Activated CD8-positive, alpha-beta T cell treated with anti-CD3 and anti-CD28 coated beads, Interleukin-2, amount 10 ng/mL, durations not matched to agents 7 days and 5 days (primary cell): ENCODE results near the gene BCHE. TPM values are rescaled to one million over a fixed set of nuclear protein-coding genes. Genes with fewer than 3 reads are reported as not detected.

ENCODE experiments used
- ATAC-seq: fragments of 150-1000 bp; cut with Tn5 transposase; one replicate; pipeline ENCODE4 v1.10.0; 2021; ENCODE audit warnings: moderate library complexity
- CTCF ChIA-PET: fragments of 350-600 bp; sonication (Branson Sonifier 250); formaldehyde crosslinking; loops from one replicate; lab custom pipeline; 2021; ENCODE audit warnings: antibody characterized with exemption; lab: Charles Lee
- POLR2A ChIA-PET: fragments of 350-600 bp; sonication (Branson Sonifier 250); formaldehyde crosslinking; loops from one replicate; lab custom pipeline; 2021; ENCODE audit warnings: antibody characterized with exemption; lab: Charles Lee
- DNase-seq: peaks from one replicate; pipeline ENCODE4 v3.0.0-alpha.2; 2020
- H3K27ac Mint-ChIP-seq: one replicate; pipeline ENCODE4 v1.8.0; 2021; ENCODE audit warnings: mild to moderate bottlenecking, mixed read lengths
- H3K27me3 Mint-ChIP-seq: one replicate; pipeline ENCODE4 v1.8.0; 2021; ENCODE audit warnings: low read depth, mixed read lengths
- H3K36me3 Mint-ChIP-seq: one replicate; pipeline ENCODE4 v1.8.0; 2021; ENCODE audit warnings: low read depth, mixed read lengths
- H3K4me1 Mint-ChIP-seq: one replicate; pipeline ENCODE4 v1.8.0; 2021; ENCODE audit warnings: low read depth, mixed read lengths
- H3K4me3 Mint-ChIP-seq: one replicate; pipeline ENCODE4 v1.8.0; 2021; ENCODE audit warnings: mild to moderate bottlenecking, mixed read lengths
- H3K9me3 Mint-ChIP-seq: one replicate; pipeline ENCODE4 v1.8.0; 2022; ENCODE audit warnings: mixed read lengths; ENCODE audit not compliant: insufficient read depth
- total RNA-seq, 2 experiments: library from RNA; stranded (reverse); gene quantifications; one replicate each; pipeline ENCODE4 v1.2.3, GENCODE V29; 2021

The BCHE gene
- not detected for total RNA-seq

DNA sequence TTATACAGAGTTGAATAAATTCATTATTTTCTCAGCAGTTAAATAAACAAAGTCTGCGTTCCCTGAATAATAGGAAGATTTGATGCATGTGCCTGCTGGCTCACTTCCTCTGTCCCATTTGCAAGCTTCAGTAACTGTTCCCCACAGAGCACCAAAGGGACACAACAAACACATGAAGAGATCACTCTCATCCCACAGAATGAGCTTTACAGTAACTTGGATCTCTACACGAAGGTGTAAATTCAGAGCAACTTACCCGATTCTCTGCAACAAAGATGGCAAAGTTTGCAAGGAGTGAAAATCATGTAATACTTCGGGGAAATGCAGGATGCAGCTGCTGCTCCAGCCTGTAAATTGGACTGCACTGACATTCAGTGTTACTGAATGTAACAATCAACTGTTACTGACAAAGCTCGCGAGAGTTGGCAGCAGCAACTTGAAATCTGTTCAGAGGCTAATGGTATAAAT, at the start of gene BCHE:
Gene BCHE, minus strand, starts transcription at position 366 of the 468 bp plus-strand sequence. CDS start 6,390 bp downstream, outside the sequence.
- no peak for DNase-seq

DNA sequence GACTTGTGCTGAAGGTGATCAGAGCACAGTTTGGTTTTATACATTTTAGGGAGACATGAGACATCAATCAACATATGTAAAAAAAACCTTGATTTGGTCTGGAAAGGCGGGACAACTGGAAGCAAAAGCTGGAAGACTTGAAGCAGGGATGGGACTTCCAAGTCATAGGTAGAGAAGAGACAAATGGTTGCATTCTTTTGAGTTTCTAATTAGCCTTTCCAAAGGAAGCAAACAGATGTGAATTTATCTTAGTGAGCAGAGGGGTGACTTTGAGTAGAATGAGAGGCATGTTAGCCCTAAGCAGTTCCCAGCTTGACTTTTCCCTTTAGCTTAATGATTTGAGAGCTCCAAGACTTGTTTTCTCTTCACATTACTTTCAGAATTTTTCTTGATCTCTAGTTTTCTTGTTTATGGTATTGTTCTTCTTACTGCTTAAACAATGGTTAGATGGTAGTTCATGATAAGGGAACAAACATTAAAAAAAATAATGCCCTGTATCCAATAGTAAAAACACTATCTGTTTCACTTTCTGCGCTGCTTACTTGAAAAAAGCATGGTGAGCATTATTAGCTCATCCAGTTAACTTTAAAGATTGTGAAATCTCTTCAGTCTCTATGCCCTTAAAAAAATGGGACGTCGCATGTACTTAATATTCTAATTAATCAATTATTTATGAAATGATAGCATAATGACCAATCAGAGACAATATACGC, 48.5 kb upstream of the BCHE start:
- no peak for ATAC-seq
- Mint-ChIP-seq H3K36me3 (no peaks in the 10 kb centered on the region), H3K27ac (no peak overlapping the region), H3K27me3 (no peaks in the 10 kb centered on the region), H3K4me3 (no peak overlapping the region), H3K4me1 (no peaks in the 10 kb centered on the region), H3K9me3 (no peaks in the 10 kb centered on the region)
- ChIA-PET POLR2A (no interaction called here), CTCF (no interaction called here)
- no peak for DNase-seq

More for the DNA sequence above, at the start of gene BCHE:
- POLR2A ChIA-PET = no interaction called here
- Mint-ChIP-seq H3K4me3 (no peak within 1 kb of the TSS), H3K27ac (no peak within 1 kb of the TSS), H3K36me3 (no peaks in the 10 kb centered on the region), H3K4me1 (no peaks in the 10 kb centered on the region), H3K9me3 (no peaks in the 10 kb centered on the region), H3K27me3 (no peaks in the 10 kb centered on the region)
- CTCF ChIA-PET = no interaction called here
- no peak for ATAC-seq

DNA sequence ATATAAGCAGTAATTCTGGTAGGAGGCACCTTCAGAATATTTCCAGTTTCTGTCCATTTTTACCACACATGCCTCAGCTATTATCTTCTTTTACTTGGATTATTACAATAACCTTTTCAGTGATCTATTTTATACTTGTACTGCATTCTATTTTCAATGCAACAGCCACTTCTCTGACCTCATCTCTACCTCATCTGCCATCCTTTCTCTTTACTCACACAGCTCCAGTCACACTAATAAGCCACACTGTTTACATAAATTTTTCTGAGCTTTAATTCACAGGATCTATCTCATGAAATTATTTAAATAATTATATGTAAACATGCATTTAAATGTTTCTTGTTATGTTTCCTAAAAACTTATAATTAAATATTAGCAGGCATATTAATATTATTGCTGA, 47.3 kb upstream of the BCHE start:
- ChIA-PET CTCF (no interaction called here), POLR2A (no interaction called here)
- Mint-ChIP-seq H3K27ac (no peak overlapping the region), H3K4me3 (no peak overlapping the region), H3K9me3 (peaks cover under 1% of the 10 kb centered on the region), H3K36me3 (no peaks in the 10 kb centered on the region), H3K27me3 (no peaks in the 10 kb centered on the region), H3K4me1 (no peaks in the 10 kb centered on the region)
- DNase-seq = no peak
- ATAC-seq = no peak

DNA sequence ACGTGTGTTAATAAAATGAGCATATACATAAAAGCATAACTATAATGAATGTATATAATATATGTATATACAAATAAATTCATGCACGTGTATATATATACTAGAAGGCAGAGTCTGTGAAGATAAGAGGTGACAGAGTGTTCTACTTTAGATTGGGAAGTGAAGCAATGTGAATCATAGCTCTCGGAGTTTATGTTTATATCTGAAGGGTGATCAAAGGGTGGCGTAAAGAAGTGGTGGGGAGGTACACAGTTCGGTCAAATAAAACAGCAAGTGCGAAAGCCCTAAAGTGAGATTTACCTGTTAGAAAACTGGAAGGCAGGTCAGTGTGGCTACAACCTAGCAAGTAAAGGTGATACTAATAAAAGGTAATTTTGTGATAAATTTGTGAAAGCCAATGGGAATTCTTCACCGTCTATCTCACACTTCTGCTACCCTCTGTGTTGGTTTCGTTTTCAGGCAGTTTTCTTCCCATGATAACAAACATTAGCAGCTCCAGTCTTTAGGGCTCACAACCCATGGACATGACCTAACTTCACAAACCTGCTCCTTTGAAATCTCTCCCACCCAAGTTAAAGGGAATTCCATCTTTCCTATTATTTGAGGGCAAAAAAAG, 46.7 kb upstream of the BCHE start:
- ATAC-seq (no peak), DNase-seq (no peak)
- Mint-ChIP-seq H3K9me3 (peaks cover 3% of the 10 kb centered on the region), H3K27me3 (no peaks in the 10 kb centered on the region), H3K4me1 (no peaks in the 10 kb centered on the region), H3K36me3 (no peaks in the 10 kb centered on the region), H3K4me3 (no peak overlapping the region), H3K27ac (no peak overlapping the region)
- ChIA-PET CTCF (no interaction called here), POLR2A (no interaction called here)

DNA sequence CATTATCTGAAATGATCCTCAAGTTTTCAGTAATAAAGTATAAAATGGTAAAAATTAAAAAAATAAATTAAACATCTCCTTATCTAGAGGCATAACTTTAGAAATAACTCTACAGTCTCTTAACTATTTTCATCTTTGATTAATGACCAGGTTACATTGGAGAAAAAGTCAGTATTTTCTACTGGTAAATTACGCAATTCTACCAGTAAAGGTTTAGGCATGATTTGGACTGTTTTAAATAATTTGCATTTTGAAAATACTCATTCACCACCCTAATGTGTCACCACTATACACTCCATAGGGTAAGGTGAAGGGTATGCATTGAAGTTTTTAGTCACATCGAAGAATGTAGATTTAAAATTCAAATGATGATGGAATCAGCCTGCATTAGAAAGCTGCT, 45.9 kb upstream of the BCHE start:
- DNase-seq (no peak), ATAC-seq (no peak)
- Mint-ChIP-seq H3K36me3 (no peaks in the 10 kb centered on the region), H3K27ac (no peak overlapping the region), H3K4me3 (no peak overlapping the region), H3K4me1 (no peaks in the 10 kb centered on the region), H3K27me3 (no peaks in the 10 kb centered on the region), H3K9me3 (peaks cover 3% of the 10 kb centered on the region)
- ChIA-PET POLR2A (no interaction called here), CTCF (no interaction called here)

DNA sequence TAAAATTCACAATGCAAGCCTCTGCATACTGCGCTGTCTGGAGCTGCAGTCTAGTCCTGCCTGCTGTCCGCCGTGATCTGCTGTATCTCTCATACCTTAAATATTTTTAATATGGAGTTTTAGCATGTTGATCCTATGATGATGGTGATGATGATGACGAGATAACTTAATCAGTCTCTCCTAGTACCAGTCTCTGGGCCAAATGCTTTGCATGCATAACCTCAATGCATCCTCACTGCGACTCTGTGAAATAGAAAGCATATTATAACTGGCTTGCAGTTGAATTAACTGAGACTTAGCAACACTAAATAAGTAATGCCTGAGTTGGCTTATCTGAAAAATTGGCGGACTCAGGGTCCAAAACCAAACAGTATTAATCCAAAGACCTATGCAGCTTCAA, 38.4 kb upstream of the BCHE start:
- no peaks in the 10 kb centered on the region for H3K36me3 Mint-ChIP-seq
- H3K27me3 Mint-ChIP-seq = no peaks in the 10 kb centered on the region
- H3K9me3 Mint-ChIP-seq = peaks cover 9% of the 10 kb centered on the region
- no peak overlapping the region for H3K27ac Mint-ChIP-seq
- no peak for DNase-seq
- H3K4me1 Mint-ChIP-seq = no peaks in the 10 kb centered on the region
- POLR2A ChIA-PET = no interaction called here
- no peak for ATAC-seq
- H3K4me3 Mint-ChIP-seq = no peak overlapping the region
- CTCF ChIA-PET = no interaction called here

DNA sequence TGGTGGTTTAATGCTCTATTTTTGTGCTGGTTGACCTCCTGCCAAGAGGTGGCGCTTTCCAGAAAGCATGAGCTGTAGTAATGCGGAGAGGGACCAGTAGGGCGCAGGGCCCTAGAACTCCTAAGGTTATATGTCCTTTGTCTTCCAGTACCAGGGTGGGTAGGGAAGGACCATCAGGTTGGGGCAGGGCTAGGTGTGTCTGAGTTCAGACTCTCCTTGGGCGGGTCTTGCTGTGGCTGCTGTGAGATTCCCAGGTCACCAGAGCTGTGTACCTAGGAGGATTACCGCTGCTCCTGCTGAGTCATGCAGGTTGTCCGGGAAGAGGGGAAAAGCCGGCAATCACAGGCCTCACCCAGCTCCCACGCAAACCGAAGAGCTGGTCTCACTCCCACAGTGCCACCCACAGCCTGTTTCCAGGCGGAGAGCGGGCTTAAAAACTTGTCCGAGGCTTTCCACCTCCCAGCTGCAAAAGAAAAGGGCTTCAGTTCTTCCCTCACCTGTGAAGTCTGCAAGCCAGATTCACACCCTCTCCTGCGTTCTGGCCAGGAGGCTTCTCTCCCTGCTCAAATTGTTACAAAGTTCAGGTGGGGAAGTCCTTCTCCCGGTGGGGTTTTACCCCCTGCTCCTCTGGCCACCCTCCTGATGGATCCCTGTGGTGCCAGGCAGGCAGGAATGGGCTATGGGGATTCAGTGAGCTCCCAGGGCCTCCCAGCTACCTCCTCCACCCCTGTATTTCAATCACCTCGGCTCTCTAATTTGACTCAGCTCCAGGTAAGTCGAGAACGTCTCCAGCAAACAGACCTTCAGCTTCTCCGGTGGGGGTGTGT, 37.7 kb upstream of the BCHE start:
- no peak for ATAC-seq
- H3K9me3 Mint-ChIP-seq = peaks cover 13% of the 10 kb centered on the region

DNA sequence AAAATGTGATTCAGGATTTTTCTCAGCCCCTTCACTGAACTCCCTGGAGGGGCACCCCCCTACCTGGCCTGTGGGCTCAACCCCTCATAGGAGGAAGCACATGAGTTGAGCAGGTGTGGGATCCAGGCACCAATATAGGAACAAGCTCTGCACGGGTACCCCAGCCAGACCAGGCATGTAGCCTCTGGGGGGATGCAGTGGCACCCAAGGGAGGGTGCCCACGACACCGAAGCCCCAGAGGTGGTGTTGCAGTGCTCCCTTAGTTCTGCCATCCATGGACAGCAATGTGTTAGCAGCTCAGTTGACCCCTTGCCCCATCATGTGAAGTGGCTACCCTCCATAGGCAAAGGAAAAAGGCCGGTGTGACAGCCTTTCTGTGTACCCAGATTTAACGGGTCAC, 30.9 kb upstream of the BCHE start:
- no peak overlapping the region for H3K4me3 Mint-ChIP-seq
- CTCF ChIA-PET = no interaction called here
- no peaks in the 10 kb centered on the region for H3K36me3 Mint-ChIP-seq

More for the DNA sequence above, 37.7 kb upstream of the BCHE start:
- H3K36me3 Mint-ChIP-seq = no peaks in the 10 kb centered on the region
- ChIA-PET POLR2A (no interaction called here), CTCF (no interaction called here)
- H3K4me3 Mint-ChIP-seq = no peak overlapping the region
- DNase-seq = no peak
- no peak overlapping the region for H3K27ac Mint-ChIP-seq
- H3K27me3 Mint-ChIP-seq = no peaks in the 10 kb centered on the region
- H3K4me1 Mint-ChIP-seq = no peaks in the 10 kb centered on the region

DNA sequence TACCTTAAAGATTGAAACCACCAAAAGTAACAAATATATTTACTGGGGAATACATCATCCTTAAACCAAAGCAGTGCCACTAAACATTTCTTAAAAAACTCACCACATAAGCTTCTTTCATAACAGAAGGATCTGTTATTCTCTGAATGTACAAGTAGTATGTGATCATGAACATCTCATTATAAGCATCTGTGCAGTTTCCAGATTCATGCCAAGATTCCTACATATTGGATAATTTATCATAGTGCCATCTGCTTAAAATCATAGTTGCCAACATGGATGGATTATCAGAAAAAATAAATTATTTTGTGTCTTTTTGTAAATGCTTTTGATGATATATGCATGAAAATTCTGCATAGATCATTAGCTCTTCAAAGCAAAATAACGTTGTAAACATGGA, 21.8 kb upstream of the BCHE start:
- DNase-seq (no peak), ATAC-seq (no peak)
- Mint-ChIP-seq H3K36me3 (no peaks in the 10 kb centered on the region), H3K4me3 (no peak overlapping the region), H3K27me3 (no peaks in the 10 kb centered on the region), H3K4me1 (no peaks in the 10 kb centered on the region), H3K9me3 (no peaks in the 10 kb centered on the region), H3K27ac (no peak overlapping the region)
- ChIA-PET CTCF (no interaction called here), POLR2A (no interaction called here)

More for the DNA sequence above, 30.9 kb upstream of the BCHE start:
- H3K4me1 Mint-ChIP-seq = no peaks in the 10 kb centered on the region
- no peak overlapping the region for H3K27ac Mint-ChIP-seq
- H3K27me3 Mint-ChIP-seq = no peaks in the 10 kb centered on the region
- DNase-seq = no peak
- H3K9me3 Mint-ChIP-seq = peaks cover 7% of the 10 kb centered on the region
- ATAC-seq = no peak
- POLR2A ChIA-PET = no interaction called here

DNA sequence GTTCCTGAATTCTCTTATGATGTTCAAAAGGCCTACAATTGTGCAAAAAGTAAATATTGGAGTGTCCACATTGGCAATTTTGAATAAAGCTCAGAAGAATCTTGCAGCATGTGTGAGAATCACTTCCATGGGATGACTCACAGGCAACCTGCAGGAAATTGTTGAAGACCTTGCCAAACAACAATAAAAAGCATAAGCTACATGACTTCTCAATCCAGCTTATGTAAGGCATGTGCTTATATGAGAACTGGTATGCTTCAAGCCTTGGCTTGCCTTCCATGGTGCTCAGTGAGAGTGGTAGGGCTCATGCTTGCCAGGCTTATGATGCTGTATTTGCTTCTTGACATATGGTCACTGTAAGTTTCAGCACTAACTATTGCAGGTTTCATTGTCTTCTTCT, 18.4 kb upstream of the BCHE start:
- H3K4me1 Mint-ChIP-seq = no peaks in the 10 kb centered on the region
- H3K9me3 Mint-ChIP-seq = no peaks in the 10 kb centered on the region
- H3K4me3 Mint-ChIP-seq = no peak overlapping the region
- ATAC-seq = no peak
- H3K27ac Mint-ChIP-seq = no peak overlapping the region
- ChIA-PET POLR2A (no interaction called here), CTCF (no interaction called here)
- DNase-seq = no peak
- H3K36me3 Mint-ChIP-seq = no peaks in the 10 kb centered on the region
- no peaks in the 10 kb centered on the region for H3K27me3 Mint-ChIP-seq

DNA sequence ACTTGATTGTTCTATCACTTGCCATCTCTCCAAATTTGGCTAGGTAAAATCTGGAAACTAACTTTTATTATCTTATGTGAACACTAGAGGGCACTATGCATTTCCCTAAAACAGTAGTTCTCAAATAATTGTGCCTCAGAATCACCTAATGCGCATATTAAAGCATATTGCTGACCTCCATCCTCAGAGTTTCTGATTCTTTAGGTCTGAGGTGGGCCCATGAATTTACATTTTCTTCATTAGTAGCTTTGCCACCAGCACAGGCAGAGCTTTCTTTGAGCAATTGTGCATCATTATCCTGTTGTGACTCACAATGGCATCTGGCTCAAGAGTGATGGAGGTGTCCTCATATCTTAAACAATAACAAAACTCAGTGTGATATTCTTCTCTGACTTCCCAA, 17.5 kb upstream of the BCHE start:
- ATAC-seq (no peak), DNase-seq (no peak)
- no peak overlapping the region for H3K27ac Mint-ChIP-seq
- ChIA-PET POLR2A (no interaction called here), CTCF (no interaction called here)
- no peaks in the 10 kb centered on the region for H3K27me3 Mint-ChIP-seq
- no peaks in the 10 kb centered on the region for H3K36me3 Mint-ChIP-seq
- no peaks in the 10 kb centered on the region for H3K9me3 Mint-ChIP-seq
- no peaks in the 10 kb centered on the region for H3K4me1 Mint-ChIP-seq
- H3K4me3 Mint-ChIP-seq = no peak overlapping the region

DNA sequence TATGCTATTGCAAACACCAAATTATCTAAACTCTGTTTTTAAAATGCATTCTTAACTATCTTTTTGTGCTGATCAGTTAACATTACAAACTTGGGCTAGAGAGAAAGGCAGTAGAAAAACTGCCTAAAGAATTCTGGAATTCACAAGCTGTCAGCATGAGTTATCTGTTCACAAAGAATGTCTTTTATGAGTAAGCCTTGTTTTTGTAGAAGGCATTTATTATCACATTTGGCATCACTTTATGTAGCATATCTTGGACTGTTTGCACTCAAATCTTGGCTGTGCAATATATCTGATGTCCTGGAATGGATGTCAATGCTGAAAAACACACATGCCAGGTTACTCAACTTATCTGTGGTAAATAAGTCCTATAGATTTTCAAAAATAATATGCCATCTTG, 15.5 kb upstream of the BCHE start:
- Mint-ChIP-seq H3K27me3 (no peaks in the 10 kb centered on the region), H3K4me3 (no peak overlapping the region), H3K27ac (no peak overlapping the region), H3K9me3 (no peaks in the 10 kb centered on the region), H3K36me3 (no peaks in the 10 kb centered on the region), H3K4me1 (no peaks in the 10 kb centered on the region)
- CTCF ChIA-PET = no interaction called here
- ATAC-seq = no peak
- POLR2A ChIA-PET = no interaction called here
- DNase-seq = no peak
